GM23338 (cell line): ENCODE results near the gene NTM. TPM values are rescaled to one million over a fixed set of nuclear protein-coding genes. Genes with fewer than 3 reads are reported as not detected.

ENCODE experiments used
- ATAC-seq: fragments of 200-7000 bp; cut with Tn5 transposase; 3 replicates; pipeline ENCODE4 v1.9.1; 2020
- DNase-seq: peaks from one replicate; pipeline ENCODE4 v3.0.0-alpha.2; 2015; ENCODE audit warnings: low spot score
- H2AFZ ChIP-seq: fragments of 200-600 bp; sonication (generic); 2 replicates; pipeline ENCODE4 v1.8.0; 2016; ENCODE audit warnings: antibody characterized with exemption, mild to moderate bottlenecking, moderate library complexity
- H3F3A ChIP-seq: fragments of 200-600 bp; sonication (generic); replicated peaks from 2 replicates; pipeline ENCODE4 v1.8.0; 2017; ENCODE audit warnings: antibody characterized with exemption, mixed run types, low read depth
- H3K27ac ChIP-seq: fragments of 200-600 bp; sonication (generic); 2 replicates; pipeline ENCODE4 v1.6.1; 2016; ENCODE audit warnings: low read depth
- H3K27me3 ChIP-seq: fragments of 200-600 bp; sonication (generic); 2 replicates; pipeline ENCODE4 v1.8.0; 2016; ENCODE audit warnings: mild to moderate bottlenecking, mixed run types, moderate library complexity; ENCODE audit not compliant: insufficient read depth
- H3K36me3 ChIP-seq: fragments of 200-600 bp; sonication (generic); 2 replicates; pipeline ENCODE4 v1.8.0; 2016; ENCODE audit warnings: mild to moderate bottlenecking; ENCODE audit not compliant: insufficient read depth
- H3K4me1 ChIP-seq: fragments of 200-600 bp; sonication (generic); 2 replicates; pipeline ENCODE4 v1.8.0; 2016; ENCODE audit warnings: mild to moderate bottlenecking, moderate library complexity; ENCODE audit not compliant: insufficient read depth
- H3K4me2 ChIP-seq: fragments of 200-600 bp; sonication (generic); 2 replicates; pipeline ENCODE4 v1.7.1; 2017; ENCODE audit warnings: mixed run types
- H3K4me3 ChIP-seq: fragments of 200-600 bp; sonication (generic); 2 replicates; pipeline ENCODE4 v1.6.1; 2016; ENCODE audit warnings: mixed run types
- H3K79me2 ChIP-seq: fragments of 200-600 bp; sonication (generic); replicated peaks from 2 replicates; pipeline ENCODE4 v1.8.0; 2017; ENCODE audit warnings: mild to moderate bottlenecking; ENCODE audit not compliant: insufficient read depth
- H3K9me2 ChIP-seq: fragments of 200-600 bp; sonication (generic); 2 replicates; pipeline ENCODE4 v1.8.0; 2017; ENCODE audit not compliant: insufficient read depth
- H4K20me1 ChIP-seq: fragments of 200-600 bp; sonication (generic); replicated peaks from 2 replicates; pipeline ENCODE4 v1.8.0; 2017; ENCODE audit warnings: mild to moderate bottlenecking; ENCODE audit not compliant: insufficient read depth
- H3K27ac Mint-ChIP-seq: 2 replicates; pipeline ENCODE4 v1.8.0; 2020; ENCODE audit warnings: inconsistent platforms, mild to moderate bottlenecking, moderate library complexity, mixed read lengths
- H3K27me3 Mint-ChIP-seq: 3 replicates; pipeline ENCODE4 v1.8.0; 2022; ENCODE audit warnings: low read depth, mild to moderate bottlenecking, moderate library complexity, mixed read lengths, inconsistent platforms; ENCODE audit not compliant: insufficient read depth, poor library complexity
- H3K36me3 Mint-ChIP-seq: 3 replicates; pipeline ENCODE4 v1.8.0; 2021; ENCODE audit warnings: low read depth, mild to moderate bottlenecking, inconsistent platforms, moderate library complexity, mixed read lengths
- H3K4me1 Mint-ChIP-seq: 3 replicates; pipeline ENCODE4 v1.8.0; 2020; ENCODE audit warnings: mild to moderate bottlenecking, inconsistent platforms, mixed read lengths
- H3K4me3 Mint-ChIP-seq: 3 replicates; pipeline ENCODE4 v1.8.0; 2021; ENCODE audit warnings: moderate library complexity, mild to moderate bottlenecking, inconsistent platforms, mixed read lengths
- H3K9me3 Mint-ChIP-seq: 3 replicates; pipeline ENCODE4 v1.8.0; 2020; ENCODE audit warnings: moderate library complexity, mild to moderate bottlenecking, inconsistent platforms, mixed read lengths
- CREB1 ChIP-seq: fragments of 250-450 bp; sonication (Bioruptor Pico); IDR thresholded peaks from 2 replicates; pipeline ENCODE4 v1.5.0; 2020; ENCODE audit warnings: low read depth, mild to moderate bottlenecking, moderate library complexity
- STAT1 ChIP-seq: IDR thresholded peaks from one replicate; pipeline ENCODE4 v1.6.1; 2016; ENCODE audit warnings: antibody characterized with exemption; ENCODE audit not compliant: unreplicated experiment
- polyA plus RNA-seq: library from polyadenylated mRNA; unstranded; fragments of >200 nt; fragmentation: Nextera tagmentation; extraction: Ambion mirVana; gene quantifications from 2 replicates; pipeline ENCODE4 v1.2.1, GENCODE V29; 2016
- total RNA-seq: library from RNA; depleted of rRNA; stranded (reverse); fragments of >200 nt; shearing (Covaris generic); gene quantifications from 2 replicates; pipeline ENCODE4 v1.2.3, GENCODE V29; 2014
- TF ChIP-seq, protein P1 (sequence below): fragments of 250-450 bp; sonication (Bioruptor Pico); IDR thresholded peaks from 2 replicates; pipeline ENCODE4 v1.5.0; 2020; ENCODE audit warnings: mild to moderate bottlenecking, moderate library complexity
- TF ChIP-seq, protein P2 (sequence below), 2 experiments: fragments of 200-600 bp in 1 of 2; sonication (generic) in 1 of 2; conservative IDR thresholded peaks; 2 replicates each; pipeline versions ENCODE4 v1.5.1 to v1.6.1; 2016 to 2017; ENCODE audit warnings: antibody characterized with exemption in 2 of 2, low read depth in 2 of 2, mild to moderate bottlenecking in 2 of 2, moderate library complexity in 1 of 2

The NTM gene
- total and polyA plus RNA-seq, 2 experiments from 2014 or later = 10.6 to 14.6 TPM

DNA sequence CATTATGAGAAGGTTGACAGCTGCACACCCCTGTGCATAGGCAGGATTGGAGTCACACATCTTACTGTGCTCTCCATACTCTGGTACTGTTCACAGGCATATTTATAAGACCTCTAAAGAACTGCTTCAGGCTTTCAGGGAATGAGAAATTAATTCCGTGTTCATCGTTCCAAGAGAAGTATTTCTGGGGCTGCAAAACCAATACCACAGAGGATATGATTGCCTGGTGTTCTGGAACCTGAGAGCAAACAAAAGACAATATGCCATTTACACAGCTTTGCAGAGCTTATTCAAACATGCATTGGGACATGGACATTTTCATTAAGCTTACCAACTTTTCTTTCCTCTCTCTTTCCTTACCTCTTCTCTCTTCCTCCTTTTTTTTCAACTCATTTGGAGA is 388.7 kb downstream of the NTM start (continued):
- TF ChIP-seq, protein P1, sequence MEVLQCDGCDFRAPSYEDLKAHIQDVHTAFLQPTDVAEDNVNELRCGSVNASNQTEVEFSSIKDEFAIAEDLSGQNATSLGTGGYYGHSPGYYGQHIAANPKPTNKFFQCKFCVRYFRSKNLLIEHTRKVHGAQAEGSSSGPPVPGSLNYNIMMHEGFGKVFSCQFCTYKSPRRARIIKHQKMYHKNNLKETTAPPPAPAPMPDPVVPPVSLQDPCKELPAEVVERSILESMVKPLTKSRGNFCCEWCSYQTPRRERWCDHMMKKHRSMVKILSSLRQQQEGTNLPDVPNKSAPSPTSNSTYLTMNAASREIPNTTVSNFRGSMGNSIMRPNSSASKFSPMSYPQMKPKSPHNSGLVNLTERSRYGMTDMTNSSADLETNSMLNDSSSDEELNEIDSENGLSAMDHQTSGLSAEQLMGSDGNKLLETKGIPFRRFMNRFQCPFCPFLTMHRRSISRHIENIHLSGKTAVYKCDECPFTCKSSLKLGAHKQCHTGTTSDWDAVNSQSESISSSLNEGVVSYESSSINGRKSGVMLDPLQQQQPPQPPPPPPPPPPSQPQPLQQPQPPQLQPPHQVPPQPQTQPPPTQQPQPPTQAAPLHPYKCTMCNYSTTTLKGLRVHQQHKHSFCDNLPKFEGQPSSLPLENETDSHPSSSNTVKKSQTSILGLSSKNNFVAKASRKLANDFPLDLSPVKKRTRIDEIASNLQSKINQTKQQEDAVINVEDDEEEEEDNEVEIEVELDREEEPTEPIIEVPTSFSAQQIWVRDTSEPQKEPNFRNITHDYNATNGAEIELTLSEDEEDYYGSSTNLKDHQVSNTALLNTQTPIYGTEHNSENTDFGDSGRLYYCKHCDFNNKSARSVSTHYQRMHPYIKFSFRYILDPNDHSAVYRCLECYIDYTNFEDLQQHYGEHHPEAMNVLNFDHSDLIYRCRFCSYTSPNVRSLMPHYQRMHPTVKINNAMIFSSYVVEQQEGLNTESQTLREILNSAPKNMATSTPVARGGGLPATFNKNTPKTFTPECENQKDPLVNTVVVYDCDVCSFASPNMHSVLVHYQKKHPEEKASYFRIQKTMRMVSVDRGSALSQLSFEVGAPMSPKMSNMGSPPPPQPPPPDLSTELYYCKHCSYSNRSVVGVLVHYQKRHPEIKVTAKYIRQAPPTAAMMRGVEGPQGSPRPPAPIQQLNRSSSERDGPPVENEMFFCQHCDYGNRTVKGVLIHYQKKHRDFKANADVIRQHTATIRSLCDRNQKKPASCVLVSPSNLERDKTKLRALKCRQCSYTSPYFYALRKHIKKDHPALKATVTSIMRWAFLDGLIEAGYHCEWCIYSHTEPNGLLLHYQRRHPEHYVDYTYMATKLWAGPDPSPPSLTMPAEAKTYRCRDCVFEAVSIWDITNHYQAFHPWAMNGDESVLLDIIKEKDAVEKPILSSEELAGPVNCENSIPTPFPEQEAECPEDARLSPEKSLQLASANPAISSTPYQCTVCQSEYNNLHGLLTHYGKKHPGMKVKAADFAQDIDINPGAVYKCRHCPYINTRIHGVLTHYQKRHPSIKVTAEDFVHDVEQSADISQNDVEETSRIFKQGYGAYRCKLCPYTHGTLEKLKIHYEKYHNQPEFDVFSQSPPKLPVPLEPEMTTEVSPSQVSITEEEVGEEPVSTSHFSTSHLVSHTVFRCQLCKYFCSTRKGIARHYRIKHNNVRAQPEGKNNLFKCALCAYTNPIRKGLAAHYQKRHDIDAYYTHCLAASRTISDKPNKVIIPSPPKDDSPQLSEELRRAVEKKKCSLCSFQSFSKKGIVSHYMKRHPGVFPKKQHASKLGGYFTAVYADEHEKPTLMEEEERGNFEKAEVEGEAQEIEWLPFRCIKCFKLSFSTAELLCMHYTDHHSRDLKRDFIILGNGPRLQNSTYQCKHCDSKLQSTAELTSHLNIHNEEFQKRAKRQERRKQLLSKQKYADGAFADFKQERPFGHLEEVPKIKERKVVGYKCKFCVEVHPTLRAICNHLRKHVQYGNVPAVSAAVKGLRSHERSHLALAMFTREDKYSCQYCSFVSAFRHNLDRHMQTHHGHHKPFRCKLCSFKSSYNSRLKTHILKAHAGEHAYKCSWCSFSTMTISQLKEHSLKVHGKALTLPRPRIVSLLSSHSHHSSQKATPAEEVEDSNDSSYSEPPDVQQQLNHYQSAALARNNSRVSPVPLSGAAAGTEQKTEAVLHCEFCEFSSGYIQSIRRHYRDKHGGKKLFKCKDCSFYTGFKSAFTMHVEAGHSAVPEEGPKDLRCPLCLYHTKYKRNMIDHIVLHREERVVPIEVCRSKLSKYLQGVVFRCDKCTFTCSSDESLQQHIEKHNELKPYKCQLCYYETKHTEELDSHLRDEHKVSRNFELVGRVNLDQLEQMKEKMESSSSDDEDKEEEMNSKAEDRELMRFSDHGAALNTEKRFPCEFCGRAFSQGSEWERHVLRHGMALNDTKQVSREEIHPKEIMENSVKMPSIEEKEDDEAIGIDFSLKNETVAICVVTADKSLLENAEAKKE = no peak
- TF ChIP-seq CREB1 (CRISPR knock-in tag) = no peak
- TF ChIP-seq STAT1 = no peak

DNA sequence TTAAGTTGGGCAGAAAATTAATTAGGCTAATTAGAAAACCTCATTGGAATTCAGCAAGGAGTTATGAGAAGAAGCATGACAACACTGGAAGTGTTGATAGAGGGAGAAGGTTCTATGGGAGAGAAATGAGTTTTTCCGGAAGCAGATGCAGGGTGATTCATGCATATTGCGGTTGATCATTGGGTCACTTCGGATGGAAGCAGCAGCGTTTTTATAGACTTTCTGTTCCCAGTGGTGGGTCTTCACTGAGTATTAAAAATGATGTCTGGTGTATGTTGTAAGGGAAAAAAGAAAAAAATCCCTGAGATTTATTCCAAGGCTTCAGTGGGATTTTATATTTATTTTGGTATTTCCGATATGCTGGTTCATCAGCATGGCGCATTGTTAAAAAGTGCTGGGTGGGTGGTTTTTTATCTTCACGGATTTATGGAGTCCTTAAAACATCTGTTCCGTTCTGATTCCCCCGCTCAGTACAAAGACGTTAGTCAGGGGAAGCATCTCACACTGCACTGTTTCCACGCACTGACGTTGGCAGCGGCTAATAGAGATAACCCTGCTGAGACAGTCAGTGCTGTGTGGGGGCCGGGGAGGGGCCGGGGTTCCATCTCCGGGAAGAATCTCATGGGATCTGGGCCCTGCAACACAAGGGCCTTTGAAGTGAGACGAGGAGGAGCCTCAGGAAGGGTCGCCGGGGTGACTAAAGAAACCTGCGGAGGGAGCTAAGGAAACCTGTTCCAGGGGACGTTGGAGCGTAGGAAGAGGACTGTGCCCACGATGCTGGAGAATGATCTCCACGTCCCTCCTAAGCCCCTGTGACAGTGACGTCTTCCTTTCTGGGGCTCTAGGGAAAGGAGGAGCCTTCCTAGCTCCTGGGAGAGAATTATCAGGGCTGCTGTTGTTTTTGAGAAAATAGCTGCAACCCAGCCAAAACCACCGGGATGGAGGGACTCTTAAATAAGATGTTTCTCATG is 390.0 kb downstream of the NTM start:
- Histone ChIP-seq H3K4me1 (peaks cover 18% of the 10 kb centered on the region), H2AFZ (peak overlapping the region; percentile 59), H3K27ac (no peak overlapping the region), H3K27me3 (no peaks in the 10 kb centered on the region), H3K4me3 (no peak overlapping the region), H3K36me3 (no peaks in the 10 kb centered on the region), H4K20me1 (no peaks in the 10 kb centered on the region), H3K9me2 (no peaks in the 10 kb centered on the region), H3K79me2 (no peaks in the 10 kb centered on the region), H3F3A (no peaks in the 10 kb centered on the region), H3K4me2 (peak overlapping the region; percentile 23; the same call in 1 of the 2 replicates)
- Mint-ChIP-seq H3K4me3 (no peak overlapping the region), H3K27ac (no peak overlapping the region; the same call in 1 of the 2 replicates), H3K4me1 (peaks cover 25% of the 10 kb centered on the region), H3K27me3 (peaks cover 3% of the 10 kb centered on the region), H3K9me3 (no peaks in the 10 kb centered on the region), H3K36me3 (no peaks in the 10 kb centered on the region)
- ATAC-seq (peak; percentile 94), DNase-seq (peak; percentile 87)
- TF ChIP-seq, protein P2, sequence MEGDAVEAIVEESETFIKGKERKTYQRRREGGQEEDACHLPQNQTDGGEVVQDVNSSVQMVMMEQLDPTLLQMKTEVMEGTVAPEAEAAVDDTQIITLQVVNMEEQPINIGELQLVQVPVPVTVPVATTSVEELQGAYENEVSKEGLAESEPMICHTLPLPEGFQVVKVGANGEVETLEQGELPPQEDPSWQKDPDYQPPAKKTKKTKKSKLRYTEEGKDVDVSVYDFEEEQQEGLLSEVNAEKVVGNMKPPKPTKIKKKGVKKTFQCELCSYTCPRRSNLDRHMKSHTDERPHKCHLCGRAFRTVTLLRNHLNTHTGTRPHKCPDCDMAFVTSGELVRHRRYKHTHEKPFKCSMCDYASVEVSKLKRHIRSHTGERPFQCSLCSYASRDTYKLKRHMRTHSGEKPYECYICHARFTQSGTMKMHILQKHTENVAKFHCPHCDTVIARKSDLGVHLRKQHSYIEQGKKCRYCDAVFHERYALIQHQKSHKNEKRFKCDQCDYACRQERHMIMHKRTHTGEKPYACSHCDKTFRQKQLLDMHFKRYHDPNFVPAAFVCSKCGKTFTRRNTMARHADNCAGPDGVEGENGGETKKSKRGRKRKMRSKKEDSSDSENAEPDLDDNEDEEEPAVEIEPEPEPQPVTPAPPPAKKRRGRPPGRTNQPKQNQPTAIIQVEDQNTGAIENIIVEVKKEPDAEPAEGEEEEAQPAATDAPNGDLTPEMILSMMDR (conservative IDR thresholded peaks at IDR 0.05; ENCODE audit: low read depth in 2 of 2) = peak; percentile 42 to 61
- TF ChIP-seq CREB1 (CRISPR knock-in tag) = no peak; the same call in 1 of the 2 replicates
- TF ChIP-seq, protein P1 = 0 out of 2 replicates have a peak, but pooled peaks have one; percentile 17
